ENCODE measurements around the gene RNLS.

Gene RNLS

DNA sequence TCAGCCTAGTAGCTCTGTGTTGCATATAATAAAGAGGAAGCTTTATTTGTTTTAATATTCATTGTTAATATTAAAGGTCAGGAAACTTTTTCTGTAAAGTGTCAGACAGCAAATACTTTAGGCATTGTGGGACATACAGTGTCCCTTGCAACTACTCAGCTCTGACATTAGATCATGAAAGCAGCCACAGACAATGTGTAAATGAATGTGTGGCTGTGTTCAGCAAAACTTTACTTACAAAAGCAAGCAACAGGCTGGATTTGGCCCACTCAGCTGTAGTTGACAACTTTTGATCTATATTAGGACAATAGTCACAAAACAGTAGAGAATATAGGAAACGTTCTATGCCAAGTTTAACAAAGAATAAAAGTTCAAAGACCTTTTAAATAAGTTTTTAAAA lies 173.3 kb downstream of the RNLS start:
- no peak overlapping the region for H3K4me3 ChIP-seq (ENCODE audit: low read depth, low read length)

DNA sequence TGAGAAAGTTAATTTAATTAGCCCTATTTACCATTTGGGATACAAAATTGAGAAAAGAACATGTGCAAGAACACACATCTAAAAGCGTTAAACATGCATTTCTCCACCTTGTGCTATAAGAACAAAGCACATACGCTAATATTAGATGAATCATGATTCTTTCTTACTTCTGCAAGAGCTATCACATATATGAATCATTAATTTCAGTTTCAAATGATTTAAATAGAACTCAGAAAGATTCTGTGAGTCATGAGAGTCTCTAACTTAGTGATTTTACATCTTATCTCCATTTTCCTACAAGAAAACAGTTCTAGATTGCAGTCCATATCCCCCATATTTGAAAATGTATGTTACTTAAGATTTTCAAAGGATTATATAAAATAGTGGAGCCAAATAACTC lies 173.9 kb downstream of the RNLS start:
- Histone ChIP-seq H3K4me1 (ENCODE audit: control insufficient read depth, insufficient read depth, low read length) (no peaks in the 10 kb centered on the region; the same call in 1 of the 2 replicates), H3K27ac (ENCODE audit: extremely low read depth, low read depth, low read length) (no peak overlapping the region), H3K4me3 (ENCODE audit: low read depth, low read length) (no peak overlapping the region), H3K36me3 (ENCODE audit: control insufficient read depth in 2 of 2, insufficient read depth in 1 of 2, low read length in 2 of 2) (no peaks in the 10 kb centered on the region), H3K9me3 (ENCODE audit: control insufficient read depth, insufficient read depth, low read depth, low read length) (no peaks in the 10 kb centered on the region)
- no peak for TF ChIP-seq ZNF37A (tag by site-specific recombination; IDR thresholded peaks at IDR 0.05)
- no peak for TF ChIP-seq ZNF658 (tag by site-specific recombination; IDR thresholded peaks at IDR 0.05)
- TF ChIP-seq ZNF292 (tag by site-specific recombination; IDR thresholded peaks at IDR 0.05; ENCODE audit: borderline replicate concordance, low read depth), result no peak
- POLR2A ChIA-PET, result no interaction called here
- CTCF ChIA-PET, result interaction anchor here (0.6 to 1.1 kb wide), 2 partner anchors 144 to 401 kb away, joined by 3 to 6 read pairs; no protein-coding TSS in a partner anchor

More for the DNA sequence above, 173.3 kb downstream of the RNLS start:
- POLR2A ChIA-PET, result no interaction called here
- CTCF ChIA-PET, result interaction anchor here (0.6 to 1.1 kb wide), 2 partner anchors 143 to 401 kb away, joined by 3 to 6 read pairs; no protein-coding TSS in a partner anchor
- no peaks in the 10 kb centered on the region; the same call in 1 of the 2 replicates for H3K4me1 ChIP-seq (ENCODE audit: control insufficient read depth, insufficient read depth, low read length)
- H3K36me3 ChIP-seq (ENCODE audit: control insufficient read depth in 2 of 2, insufficient read depth in 1 of 2, low read length in 2 of 2), result no peaks in the 10 kb centered on the region
- TF ChIP-seq ZNF169 (tag by site-specific recombination; IDR thresholded peaks at IDR 0.05) (no peak), ZNF555 (tag by site-specific recombination; conservative IDR thresholded peaks at IDR 0.05) (no peak), HOXA7 (CRISPR knock-in tag; IDR thresholded peaks at IDR 0.05; ENCODE audit: borderline replicate concordance) (no peak), TRIM28 (IDR thresholded peaks at IDR 0.05; ENCODE audit: borderline replicate concordance, low read length) (no peak), BCL11A (tag by site-specific recombination; IDR thresholded peaks at IDR 0.05; ENCODE audit: low read depth) (no peak), ZNF366 (tag by site-specific recombination; conservative IDR thresholded peaks at IDR 0.05) (no peak), ZNF670 (tag by site-specific recombination; IDR thresholded peaks at IDR 0.05; ENCODE audit: low read depth) (no peak), KLF1 (tag by site-specific recombination; IDR thresholded peaks at IDR 0.05) (no peak), ZNF701 (tag by site-specific recombination; IDR thresholded peaks at IDR 0.05) (no peak), ZNF175 (tag by site-specific recombination; IDR thresholded peaks at IDR 0.05) (no peak), ZNF677 (tag by site-specific recombination; IDR thresholded peaks at IDR 0.05) (no peak)
- TF ChIP-seq, protein P1, sequence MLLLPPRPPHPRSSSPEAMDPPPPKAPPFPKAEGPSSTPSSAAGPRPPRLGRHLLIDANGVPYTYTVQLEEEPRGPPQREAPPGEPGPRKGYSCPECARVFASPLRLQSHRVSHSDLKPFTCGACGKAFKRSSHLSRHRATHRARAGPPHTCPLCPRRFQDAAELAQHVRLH (tag by site-specific recombination; IDR thresholded peaks at IDR 0.05), result no peak
- no peak overlapping the region for H3K27ac ChIP-seq (ENCODE audit: extremely low read depth, low read depth, low read length)
- no peaks in the 10 kb centered on the region for H3K9me3 ChIP-seq (ENCODE audit: control insufficient read depth, insufficient read depth, low read depth, low read length)

- Histone ChIP-seq H3K36me3 (ENCODE audit: control insufficient read depth in 2 of 2, insufficient read depth in 1 of 2, low read length in 2 of 2) (no peaks in the 10 kb centered on the region), H3K9me3 (ENCODE audit: control insufficient read depth, insufficient read depth, low read depth, low read length) (no peaks in the 10 kb centered on the region), H3K27ac (ENCODE audit: extremely low read depth, low read depth, low read length) (no peak overlapping the region), H3K4me1 (ENCODE audit: control insufficient read depth, insufficient read depth, low read length) (no peaks in the 10 kb centered on the region; the same call in 1 of the 2 replicates), H3K4me3 (ENCODE audit: low read depth, low read length) (no peak overlapping the region)
- CTCF ChIA-PET, result no interaction called here
- POLR2A ChIA-PET, result no interaction called here
- no peak for TF ChIP-seq PBX3 (CRISPR knock-in tag; IDR thresholded peaks at IDR 0.05)
- TF ChIP-seq ZBTB48 (tag by site-specific recombination; IDR thresholded peaks at IDR 0.05), result no peak
- no peak for TF ChIP-seq ZNF558 (tag by site-specific recombination; IDR thresholded peaks at IDR 0.05)
- TF ChIP-seq ZNF624 (tag by site-specific recombination; IDR thresholded peaks at IDR 0.05), result no peak
- TF ChIP-seq ZNF76 (tag by site-specific recombination; IDR thresholded peaks at IDR 0.05; ENCODE audit: borderline replicate concordance, low read depth), result no peak
- no peak for TF ChIP-seq ZNF621 (tag by site-specific recombination; IDR thresholded peaks at IDR 0.05)
- TF ChIP-seq ZNF629 (tag by site-specific recombination; IDR thresholded peaks at IDR 0.05), result no peak
- no peak for TF ChIP-seq ZNF2 (tag by site-specific recombination; IDR thresholded peaks at IDR 0.05)
- TF ChIP-seq ZNF518A (tag by site-specific recombination; conservative IDR thresholded peaks at IDR 0.05; ENCODE audit: low read depth), result no peak
- TF ChIP-seq ZBTB8A (tag by site-specific recombination; IDR thresholded peaks at IDR 0.05), result no peak
- TF ChIP-seq ZBTB17 (tag by site-specific recombination; IDR thresholded peaks at IDR 0.05), result no peak
Observed at GRCh38 chr10:88408096-88408495, 175.0 kb downstream of the RNLS start.
